ENCODE measurements around the gene WHRN.

DNA sequence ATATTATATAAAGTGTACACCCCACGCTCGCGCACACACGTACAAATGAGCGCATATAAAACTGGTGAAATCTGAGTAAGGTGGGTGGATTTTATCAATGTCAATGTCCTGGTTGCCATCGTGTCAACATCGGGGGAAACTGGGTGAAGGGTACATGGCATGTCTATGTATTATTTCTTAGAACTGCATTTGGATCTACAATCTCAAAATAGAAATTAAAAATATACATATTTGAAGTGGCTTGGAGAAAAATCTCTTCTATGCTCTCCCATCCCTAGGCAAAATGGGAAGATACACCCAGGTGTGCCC, 763 bp upstream of the WHRN start:
- no peak for TF ChIP-seq SIN3A (IDR thresholded peaks at IDR 0.05; ENCODE audit: borderline replicate concordance, insufficient read depth, low read length)
- no peak for TF ChIP-seq TAF1 (IDR thresholded peaks at IDR 0.05; ENCODE audit: borderline replicate concordance, insufficient read depth, low read length)
- TF ChIP-seq, protein P1, sequence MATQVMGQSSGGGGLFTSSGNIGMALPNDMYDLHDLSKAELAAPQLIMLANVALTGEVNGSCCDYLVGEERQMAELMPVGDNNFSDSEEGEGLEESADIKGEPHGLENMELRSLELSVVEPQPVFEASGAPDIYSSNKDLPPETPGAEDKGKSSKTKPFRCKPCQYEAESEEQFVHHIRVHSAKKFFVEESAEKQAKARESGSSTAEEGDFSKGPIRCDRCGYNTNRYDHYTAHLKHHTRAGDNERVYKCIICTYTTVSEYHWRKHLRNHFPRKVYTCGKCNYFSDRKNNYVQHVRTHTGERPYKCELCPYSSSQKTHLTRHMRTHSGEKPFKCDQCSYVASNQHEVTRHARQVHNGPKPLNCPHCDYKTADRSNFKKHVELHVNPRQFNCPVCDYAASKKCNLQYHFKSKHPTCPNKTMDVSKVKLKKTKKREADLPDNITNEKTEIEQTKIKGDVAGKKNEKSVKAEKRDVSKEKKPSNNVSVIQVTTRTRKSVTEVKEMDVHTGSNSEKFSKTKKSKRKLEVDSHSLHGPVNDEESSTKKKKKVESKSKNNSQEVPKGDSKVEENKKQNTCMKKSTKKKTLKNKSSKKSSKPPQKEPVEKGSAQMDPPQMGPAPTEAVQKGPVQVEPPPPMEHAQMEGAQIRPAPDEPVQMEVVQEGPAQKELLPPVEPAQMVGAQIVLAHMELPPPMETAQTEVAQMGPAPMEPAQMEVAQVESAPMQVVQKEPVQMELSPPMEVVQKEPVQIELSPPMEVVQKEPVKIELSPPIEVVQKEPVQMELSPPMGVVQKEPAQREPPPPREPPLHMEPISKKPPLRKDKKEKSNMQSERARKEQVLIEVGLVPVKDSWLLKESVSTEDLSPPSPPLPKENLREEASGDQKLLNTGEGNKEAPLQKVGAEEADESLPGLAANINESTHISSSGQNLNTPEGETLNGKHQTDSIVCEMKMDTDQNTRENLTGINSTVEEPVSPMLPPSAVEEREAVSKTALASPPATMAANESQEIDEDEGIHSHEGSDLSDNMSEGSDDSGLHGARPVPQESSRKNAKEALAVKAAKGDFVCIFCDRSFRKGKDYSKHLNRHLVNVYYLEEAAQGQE (IDR thresholded peaks at IDR 0.05; ENCODE audit: insufficient read depth in 1 of 2, low read depth in 2 of 2, low read length in 2 of 2), result no peak
- TF ChIP-seq POLR2AphosphoS5 (IDR thresholded peaks at IDR 0.05; ENCODE audit: low read depth, low read length), result no peak
